ENCODE measurements around the gene FBXL20.
"Not testable (repeated sequence)": the region's sequence is repeated elsewhere in the genome, so short reads cannot be mapped to it uniquely, and the experiment has no call there.

FBXL20 gene

DNA sequence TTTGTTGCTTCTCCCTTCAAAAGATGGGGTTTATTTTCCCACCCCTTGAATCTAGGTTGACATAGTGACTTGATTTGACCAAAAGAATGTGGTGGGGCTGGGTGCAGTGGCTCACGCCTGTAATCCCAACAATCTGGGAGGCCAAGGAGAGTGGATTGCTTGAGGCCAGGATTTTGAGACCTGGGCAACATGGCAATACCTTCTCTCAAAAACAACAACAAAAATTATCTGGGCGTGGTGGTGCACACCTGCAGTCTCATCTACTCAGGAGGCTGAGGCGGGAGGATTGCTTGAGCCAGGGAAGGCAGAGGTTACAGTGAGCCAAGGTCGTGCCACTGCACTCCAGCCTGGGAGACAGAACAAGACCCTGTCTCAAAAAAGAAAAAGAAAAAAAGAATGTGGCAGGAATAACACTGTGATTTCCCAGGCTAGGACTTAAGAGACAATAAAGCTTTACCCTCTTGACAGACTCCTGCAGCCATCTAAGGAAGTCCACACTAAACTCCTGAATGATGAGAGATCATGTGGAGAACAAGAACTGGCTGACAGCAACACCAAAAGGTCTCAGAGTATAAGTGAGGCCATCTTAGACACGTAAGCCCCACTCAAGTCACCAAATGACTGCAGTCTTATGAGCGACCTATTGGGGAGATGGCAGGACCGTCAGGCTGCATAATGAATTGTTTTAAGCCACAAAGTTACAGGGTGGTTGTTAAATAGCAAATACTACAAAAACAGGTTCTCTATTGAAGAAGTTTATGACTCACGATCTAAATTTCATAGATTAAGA lies 37.0 kb downstream of the FBXL20 start:
- intact Hi-C loops (cut with micrococcal nuclease), result loop anchor here (5.0 kb wide), 1 partner anchor 37 kb away; no protein-coding TSS in a partner anchor
- no peaks in the 10 kb centered on the region for H3K27me3 Mint-ChIP-seq
- H3K9me3 Mint-ChIP-seq, result no peaks in the 10 kb centered on the region
- H3K27ac Mint-ChIP-seq, result peak overlapping the region; percentile 77
- no peak overlapping the region for H3K4me3 Mint-ChIP-seq
- H3K36me3 Mint-ChIP-seq (ENCODE audit: low read depth), result peaks cover 7% of the 10 kb centered on the region
- peaks cover 43% of the 10 kb centered on the region for H3K4me1 Mint-ChIP-seq (ENCODE audit: low read depth)

DNA sequence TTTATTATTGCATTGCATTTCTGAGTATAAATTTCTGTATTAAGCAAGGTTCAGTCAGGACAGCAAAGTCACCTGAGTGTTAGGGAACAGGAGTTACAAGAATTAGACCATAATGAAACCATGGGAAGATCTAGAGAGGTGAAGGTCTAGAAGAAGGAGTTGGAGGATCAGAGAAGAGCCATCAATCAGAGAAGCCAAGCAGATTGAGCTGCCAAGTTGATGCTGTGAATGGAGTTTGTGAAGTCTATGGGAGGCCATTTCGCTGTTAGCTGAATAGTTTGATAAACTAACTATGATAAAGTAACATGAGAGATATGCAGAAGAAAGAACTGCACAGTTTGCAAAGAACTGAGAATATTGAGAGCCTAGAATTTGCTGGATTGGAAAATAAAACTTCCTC lies 40.4 kb downstream of the FBXL20 start:
- H3K36me3 Mint-ChIP-seq (ENCODE audit: low read depth), result no peaks in the 10 kb centered on the region
- no peak overlapping the region for H3K4me3 Mint-ChIP-seq
- H3K4me1 Mint-ChIP-seq (ENCODE audit: low read depth), result peaks cover 49% of the 10 kb centered on the region
- intact Hi-C loops (cut with micrococcal nuclease), result loop anchor here (5.0 kb wide), 1 partner anchor 34 kb away; no protein-coding TSS in a partner anchor
- H3K9me3 Mint-ChIP-seq, result no peaks in the 10 kb centered on the region
- H3K27ac Mint-ChIP-seq, result peak overlapping the region; percentile 25
- no peaks in the 10 kb centered on the region for H3K27me3 Mint-ChIP-seq

DNA sequence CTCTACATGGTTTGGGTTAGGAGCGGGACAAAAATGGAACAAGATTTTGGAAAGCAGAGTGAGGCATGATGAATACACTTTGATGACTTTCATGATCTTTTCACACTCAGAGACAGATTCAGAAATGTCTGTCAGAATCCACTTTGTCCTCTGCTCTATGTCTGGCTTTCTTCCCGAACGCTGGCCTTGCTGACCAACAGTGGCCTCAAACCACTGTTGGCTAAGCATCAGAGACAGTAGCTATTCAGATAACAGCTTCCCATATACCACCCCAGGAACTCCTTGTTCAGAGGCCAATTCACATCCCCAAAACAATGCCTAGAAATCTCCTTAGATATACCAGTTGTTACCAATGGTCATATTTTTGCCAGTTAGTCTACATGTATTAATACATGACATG lies 40.9 kb downstream of the FBXL20 start:
- intact Hi-C loops (cut with micrococcal nuclease), result loop anchor here (5.0 kb wide), 1 partner anchor 33 kb away; no protein-coding TSS in a partner anchor
- Mint-ChIP-seq H3K9me3 (no peaks in the 10 kb centered on the region), H3K4me1 (ENCODE audit: low read depth) (peaks cover 43% of the 10 kb centered on the region), H3K27ac (peak overlapping the region; percentile 25), H3K4me3 (no peak overlapping the region), H3K36me3 (ENCODE audit: low read depth) (no peaks in the 10 kb centered on the region), H3K27me3 (no peaks in the 10 kb centered on the region)

DNA sequence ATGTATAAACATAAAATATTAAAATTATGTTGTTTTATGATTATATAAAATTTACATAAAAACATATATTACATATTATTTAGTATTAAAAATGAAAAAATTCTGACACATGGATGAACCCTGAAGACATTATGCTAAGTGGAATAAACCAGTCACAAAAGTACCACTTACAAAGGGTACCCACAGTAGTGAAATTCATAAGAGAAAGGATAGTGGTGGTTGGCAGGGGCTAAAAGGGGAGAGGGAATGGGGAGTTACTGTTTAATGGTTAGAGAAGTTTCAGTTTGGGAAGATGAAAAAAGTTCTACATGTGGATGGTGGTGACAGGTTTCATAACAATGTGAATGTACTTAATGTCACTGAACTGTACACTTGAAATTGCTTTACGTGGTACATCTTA lies 41.4 kb downstream of the FBXL20 start:
- no peak overlapping the region for H3K4me3 Mint-ChIP-seq
- intact Hi-C loops (cut with micrococcal nuclease), result loop anchor here (5.0 kb wide), 1 partner anchor 33 kb away; no protein-coding TSS in a partner anchor

DNA sequence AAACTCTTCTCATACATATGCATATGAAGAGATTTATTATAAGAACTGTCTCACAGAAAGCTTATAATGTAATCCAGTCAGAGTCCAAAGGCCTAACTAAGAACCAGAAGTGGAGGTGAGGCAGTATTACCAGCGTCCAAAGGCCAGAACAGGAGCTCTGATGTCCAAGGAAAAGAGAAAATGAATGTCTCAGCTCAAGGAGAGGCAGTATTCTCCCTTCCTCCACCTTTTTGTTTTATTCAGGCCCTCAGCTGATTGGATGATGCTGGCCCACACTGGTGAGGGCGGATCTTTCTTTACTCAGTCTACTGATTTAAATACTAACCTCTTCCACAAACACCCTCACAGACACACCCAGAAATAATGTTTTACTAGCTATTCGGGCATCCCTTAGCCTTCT lies 43.4 kb downstream of the FBXL20 start:
- peaks cover 37% of the 10 kb centered on the region for H3K4me1 Mint-ChIP-seq (ENCODE audit: low read depth)
- intact Hi-C loops (cut with micrococcal nuclease), result no loop called here

More for the DNA sequence above, 41.4 kb downstream of the FBXL20 start:
- peak overlapping the region; percentile 25 for H3K27ac Mint-ChIP-seq
- H3K36me3 Mint-ChIP-seq (ENCODE audit: low read depth), result no peaks in the 10 kb centered on the region
- H3K9me3 Mint-ChIP-seq, result no peaks in the 10 kb centered on the region
- peaks cover 38% of the 10 kb centered on the region for H3K4me1 Mint-ChIP-seq (ENCODE audit: low read depth)
- H3K27me3 Mint-ChIP-seq, result no peaks in the 10 kb centered on the region

DNA sequence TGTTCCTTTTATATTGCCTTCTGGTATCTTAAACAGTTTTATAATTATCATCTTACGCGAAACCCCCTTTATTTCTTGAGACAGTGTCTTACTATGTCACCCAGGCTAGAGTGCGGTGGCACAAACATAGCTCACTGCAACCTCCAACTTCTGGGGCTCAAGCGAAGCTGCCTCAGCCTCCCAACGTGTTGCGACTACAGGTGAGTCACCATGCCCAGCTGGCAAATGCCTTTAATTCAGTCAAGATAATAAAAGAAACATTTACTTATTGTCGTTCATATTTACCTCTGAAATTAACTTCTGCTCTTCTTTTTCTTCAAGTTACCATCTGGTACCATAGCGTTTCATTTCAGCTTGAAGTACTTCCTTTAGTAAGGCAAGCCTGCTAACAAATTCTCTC lies 43.9 kb downstream of the FBXL20 start:
- intact Hi-C loops (cut with micrococcal nuclease), result no loop called here
- H3K9me3 Mint-ChIP-seq, result no peaks in the 10 kb centered on the region
- H3K4me3 Mint-ChIP-seq, result no peak overlapping the region
- no peaks in the 10 kb centered on the region for H3K27me3 Mint-ChIP-seq
- H3K27ac Mint-ChIP-seq, result no peak overlapping the region
- no peaks in the 10 kb centered on the region for H3K36me3 Mint-ChIP-seq (ENCODE audit: low read depth)
- H3K4me1 Mint-ChIP-seq (ENCODE audit: low read depth), result peaks cover 37% of the 10 kb centered on the region

More for the DNA sequence above, 43.4 kb downstream of the FBXL20 start:
- H3K9me3 Mint-ChIP-seq, result no peaks in the 10 kb centered on the region
- peak overlapping the region; percentile 73 for H3K27ac Mint-ChIP-seq
- no peak overlapping the region for H3K4me3 Mint-ChIP-seq
- no peaks in the 10 kb centered on the region for H3K36me3 Mint-ChIP-seq (ENCODE audit: low read depth)
- no peaks in the 10 kb centered on the region for H3K27me3 Mint-ChIP-seq

DNA sequence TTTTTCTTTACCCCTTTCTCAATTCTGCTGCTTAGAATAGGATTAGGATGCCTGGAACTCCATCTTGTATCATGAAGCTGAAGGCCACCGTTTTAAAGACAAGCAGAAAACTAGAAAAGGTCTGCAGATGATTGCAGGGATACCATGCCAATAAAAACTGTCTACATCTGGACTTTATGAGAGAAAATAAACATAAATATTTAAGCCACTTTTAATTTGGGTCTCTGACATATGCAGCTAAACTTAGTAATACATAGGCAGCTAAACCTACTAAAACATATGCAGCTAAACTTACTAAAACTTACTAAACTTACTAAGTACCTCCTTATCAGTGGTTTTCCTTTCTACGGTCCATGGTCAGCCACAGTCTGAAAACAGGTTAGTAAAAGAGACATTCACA lies 48.4 kb downstream of the FBXL20 start:
- intact Hi-C loops (cut with micrococcal nuclease), result loop anchor here (5.0 kb wide), 1 partner anchor 81 kb away; no protein-coding TSS in a partner anchor
- no peaks in the 10 kb centered on the region for H3K36me3 Mint-ChIP-seq (ENCODE audit: low read depth)
- no peaks in the 10 kb centered on the region for H3K9me3 Mint-ChIP-seq
- H3K4me1 Mint-ChIP-seq (ENCODE audit: low read depth), result peaks cover 11% of the 10 kb centered on the region
- H3K27ac Mint-ChIP-seq, result no peak overlapping the region
- H3K27me3 Mint-ChIP-seq, result no peaks in the 10 kb centered on the region
- H3K4me3 Mint-ChIP-seq, result no peak overlapping the region

DNA sequence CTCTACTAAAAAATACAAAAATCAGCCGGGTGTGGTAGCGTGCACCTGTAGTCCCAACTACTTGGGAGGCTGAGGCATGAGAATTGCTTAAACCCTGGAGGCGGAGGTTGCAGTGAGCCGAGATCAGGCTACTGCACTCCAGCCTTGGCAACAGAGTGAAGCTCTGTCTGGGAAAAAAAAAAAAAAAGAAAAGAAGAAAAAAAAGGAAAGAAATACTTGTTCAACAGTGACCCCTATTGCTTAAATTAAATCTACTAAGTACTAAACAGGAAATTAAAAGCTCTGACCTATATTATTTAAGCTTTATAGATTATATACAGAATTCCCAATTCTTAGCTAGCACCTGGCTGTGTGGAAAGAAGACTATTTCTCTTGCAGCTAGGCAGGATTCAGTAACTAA lies 48.9 kb downstream of the FBXL20 start:
- Mint-ChIP-seq H3K9me3 (no peaks in the 10 kb centered on the region), H3K36me3 (ENCODE audit: low read depth) (no peaks in the 10 kb centered on the region), H3K4me1 (ENCODE audit: low read depth) (peaks cover 11% of the 10 kb centered on the region), H3K4me3 (no peak overlapping the region), H3K27ac (no peak overlapping the region), H3K27me3 (no peaks in the 10 kb centered on the region)
- intact Hi-C loops (cut with micrococcal nuclease), result loop anchor here (5.0 kb wide), 1 partner anchor 80 kb away; no protein-coding TSS in a partner anchor

DNA sequence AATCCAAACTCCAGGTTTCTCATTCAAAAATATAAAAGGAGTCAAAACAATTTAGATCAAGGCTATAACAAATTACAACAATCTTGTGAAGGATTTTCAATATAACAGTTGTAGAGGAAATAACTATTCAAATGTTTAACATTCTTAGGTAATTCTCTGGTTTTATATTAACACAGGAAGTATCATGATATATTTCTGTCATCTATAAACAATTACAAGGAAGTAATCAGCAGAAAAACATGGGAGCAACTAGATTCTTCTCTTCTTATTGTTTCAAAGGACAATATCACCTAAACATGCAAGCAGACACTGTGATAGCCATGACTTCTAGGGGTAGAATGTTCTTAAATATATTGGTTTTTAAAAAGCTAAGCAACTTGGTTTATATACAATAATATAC lies 49.9 kb downstream of the FBXL20 start:
- Mint-ChIP-seq H3K27me3 (no peaks in the 10 kb centered on the region), H3K36me3 (ENCODE audit: low read depth) (no peaks in the 10 kb centered on the region), H3K4me1 (ENCODE audit: low read depth) (peaks cover 11% of the 10 kb centered on the region), H3K9me3 (no peaks in the 10 kb centered on the region), H3K4me3 (no peak overlapping the region), H3K27ac (no peak overlapping the region)
- intact Hi-C loops (cut with micrococcal nuclease), result loop anchor here (5.0 kb wide), 1 partner anchor 79 kb away; no protein-coding TSS in a partner anchor

DNA sequence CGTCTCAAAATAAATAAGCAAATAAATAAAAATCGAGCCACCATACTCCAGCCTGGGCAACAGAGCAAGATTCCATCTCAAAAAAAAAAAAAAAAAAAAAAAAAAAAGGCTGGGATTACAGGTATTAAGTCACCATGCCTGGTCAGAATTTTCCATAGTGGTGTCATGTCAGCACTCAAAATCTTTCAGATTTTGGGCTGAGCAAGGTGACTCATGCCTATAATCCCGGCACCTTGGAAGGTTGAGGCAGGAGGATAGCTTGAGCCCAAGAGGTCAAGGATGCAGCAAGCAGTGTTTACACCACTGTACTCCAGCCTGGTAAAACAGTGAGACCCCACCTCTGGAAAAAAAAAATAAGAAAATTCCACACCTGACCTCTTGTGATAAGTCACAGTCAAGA lies 52.2 kb downstream of the FBXL20 start:
- H3K4me1 Mint-ChIP-seq (ENCODE audit: low read depth), result peaks cover 14% of the 10 kb centered on the region
- intact Hi-C loops (cut with micrococcal nuclease), result no loop called here
- no peaks in the 10 kb centered on the region for H3K9me3 Mint-ChIP-seq
- no peaks in the 10 kb centered on the region for H3K36me3 Mint-ChIP-seq (ENCODE audit: low read depth)
- H3K4me3 Mint-ChIP-seq, result no peak overlapping the region
- H3K27me3 Mint-ChIP-seq, result no peaks in the 10 kb centered on the region
- H3K27ac Mint-ChIP-seq, result no peak overlapping the region

DNA sequence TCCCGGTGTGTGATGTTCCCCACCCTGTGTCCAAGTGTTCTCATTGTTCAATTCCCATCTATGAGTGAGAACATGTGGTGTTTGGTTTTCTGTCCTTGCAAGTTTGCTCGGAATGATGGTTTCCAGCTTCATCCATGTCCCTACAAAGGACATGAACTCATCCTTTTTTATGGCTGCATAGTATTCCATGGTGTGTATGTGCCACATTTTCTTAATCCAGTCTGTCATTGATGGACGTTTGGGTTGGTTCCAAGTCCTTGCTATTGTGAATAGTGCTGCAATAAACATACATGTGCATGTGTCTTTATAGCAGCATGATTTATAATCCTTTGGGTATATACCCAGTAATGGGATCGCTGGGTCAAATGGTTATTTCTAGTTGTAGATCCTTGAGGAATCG lies 54.6 kb downstream of the FBXL20 start:
- H3K36me3 Mint-ChIP-seq (ENCODE audit: low read depth); H3K9me3 Mint-ChIP-seq; H3K27ac Mint-ChIP-seq; H3K27me3 Mint-ChIP-seq; intact Hi-C loops (cut with micrococcal nuclease); H3K4me3 Mint-ChIP-seq: not testable (repeated sequence)
- peaks cover 11% of the 10 kb centered on the region for H3K4me1 Mint-ChIP-seq (ENCODE audit: low read depth)

DNA sequence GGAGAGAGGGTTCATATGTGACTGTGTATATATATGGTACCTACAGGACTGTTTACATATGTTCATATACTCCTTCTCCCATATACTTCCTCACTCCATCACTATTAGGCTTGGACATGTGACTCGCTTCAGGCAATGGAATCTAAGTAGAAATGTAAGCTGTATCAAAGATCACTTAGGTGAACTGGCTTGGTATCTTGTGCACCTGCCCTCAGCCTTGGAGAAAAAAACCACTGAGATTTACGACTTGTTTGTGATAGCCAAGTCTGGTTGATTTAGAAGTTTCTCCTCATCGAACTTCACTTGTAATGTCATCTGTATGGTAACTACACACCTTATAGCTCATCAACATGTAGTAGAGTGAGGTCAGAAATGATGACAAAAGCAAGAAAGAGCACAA lies 59.9 kb downstream of the FBXL20 start:
- Mint-ChIP-seq H3K9me3 (no peaks in the 10 kb centered on the region), H3K36me3 (ENCODE audit: low read depth) (peaks cover 8% of the 10 kb centered on the region), H3K27me3 (no peaks in the 10 kb centered on the region), H3K4me3 (no peak overlapping the region), H3K27ac (no peak overlapping the region), H3K4me1 (ENCODE audit: low read depth) (peaks cover 19% of the 10 kb centered on the region)
- intact Hi-C loops (cut with micrococcal nuclease), result no loop called here

DNA sequence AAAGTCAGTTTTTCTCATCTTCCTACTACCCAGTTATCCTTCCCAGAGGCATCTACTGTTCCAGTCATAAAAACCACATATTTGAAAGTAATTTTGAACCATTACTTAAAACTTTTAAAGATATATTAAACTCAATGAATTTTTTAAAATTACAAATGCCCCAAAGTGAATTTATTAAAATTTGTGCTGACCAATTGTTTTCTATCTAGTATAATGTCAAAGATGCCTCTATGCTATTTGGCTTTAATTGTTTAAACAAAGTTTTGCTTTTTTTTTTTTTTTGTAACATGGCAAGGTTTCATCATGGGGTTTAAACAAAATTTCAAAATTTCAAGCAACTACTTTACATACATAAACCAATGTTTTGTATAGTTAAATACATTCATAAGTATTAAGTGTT lies 60.7 kb downstream of the FBXL20 start:
- Mint-ChIP-seq H3K4me1 (ENCODE audit: low read depth) (peaks cover 27% of the 10 kb centered on the region), H3K9me3 (no peaks in the 10 kb centered on the region), H3K36me3 (ENCODE audit: low read depth) (peaks cover 14% of the 10 kb centered on the region), H3K27ac (no peak overlapping the region), H3K27me3 (no peaks in the 10 kb centered on the region), H3K4me3 (no peak overlapping the region)
- intact Hi-C loops (cut with micrococcal nuclease), result no loop called here

DNA sequence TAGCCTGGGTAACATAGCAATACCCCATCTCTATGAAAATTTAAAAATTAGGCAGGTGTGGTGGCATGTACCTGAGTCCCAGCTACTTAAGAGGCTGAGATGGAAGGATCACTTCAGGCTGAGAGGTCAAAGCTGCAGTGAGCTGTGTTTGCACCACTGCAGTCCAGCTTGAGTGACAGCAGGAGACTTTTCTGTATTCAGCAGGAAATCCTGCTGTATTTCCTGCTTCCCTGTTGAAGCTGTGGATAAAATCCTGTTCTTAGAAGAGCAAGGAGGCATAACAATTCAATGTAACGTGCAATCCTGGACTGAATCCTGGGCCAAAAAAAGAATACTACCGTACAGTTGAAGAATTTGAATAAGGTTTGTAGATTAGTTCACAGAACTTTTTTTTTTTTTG lies 62.2 kb downstream of the FBXL20 start:
- H3K4me1 Mint-ChIP-seq (ENCODE audit: low read depth), result peaks cover 35% of the 10 kb centered on the region
- intact Hi-C loops (cut with micrococcal nuclease), result no loop called here
- H3K27me3 Mint-ChIP-seq, result no peaks in the 10 kb centered on the region
- H3K27ac Mint-ChIP-seq, result no peak overlapping the region
- H3K4me3 Mint-ChIP-seq, result no peak overlapping the region
- no peaks in the 10 kb centered on the region for H3K9me3 Mint-ChIP-seq
- peaks cover 14% of the 10 kb centered on the region for H3K36me3 Mint-ChIP-seq (ENCODE audit: low read depth)
